ENCODE measurements around the gene LUZP2. TPM values are rescaled to one million over a fixed set of nuclear protein-coding genes. Genes with fewer than 3 reads are reported as not detected.

LUZP2 gene
- total and polyA plus RNA-seq, 2 donors (not counting 1 experiment from before 2014, with no cell fraction given), result not detected

GRCh38 chr11:24781288-24781687, 284.4 kb downstream of the LUZP2 start:
- Mint-ChIP-seq H3K9me3 (ENCODE audit: insufficient read depth) (no peaks in the 10 kb centered on the region), H3K4me3 (no peak overlapping the region), H3K27me3 (no peaks in the 10 kb centered on the region), H3K27ac (no peak overlapping the region), H3K4me1 (no peaks in the 10 kb centered on the region)
- Histone ChIP-seq H4K20me1 (ENCODE audit: control insufficient read depth, insufficient read depth, low read length, poor library complexity, severe bottlenecking) (no peaks in the 10 kb centered on the region), H3K4me3 (ENCODE audit: control extremely low read depth in 1 of 5, extremely low read depth in 1 of 5, insufficient read depth in 1 of 5, low read depth in 2 of 5, low read length in 4 of 5) (no peak overlapping the region), H2AFZ (ENCODE audit: insufficient read depth, low read depth, low read length, poor library complexity, severe bottlenecking) (no peak overlapping the region), H3K4me1 (ENCODE audit: control insufficient read depth in 2 of 2, insufficient read depth in 2 of 2, low read length in 2 of 2) (no peaks in the 10 kb centered on the region), H3K27ac (ENCODE audit: low read length in 2 of 2) (no peak overlapping the region), H3K36me3 (replicated peaks in 1 of 2; ENCODE audit: control extremely low read depth in 1 of 2, control insufficient read depth in 1 of 2, extremely low read depth in 1 of 2, insufficient read depth in 2 of 2, low read length in 1 of 2) (no peaks in the 10 kb centered on the region), H3K79me2 (ENCODE audit: control insufficient read depth, insufficient read depth, low read length) (no peaks in the 10 kb centered on the region), H3K9ac (ENCODE audit: low read length) (no peak overlapping the region), H3K9me3 (ENCODE audit: control extremely low read depth in 1 of 3, control insufficient read depth in 2 of 3, insufficient read depth in 1 of 3, low read length in 2 of 3) (no peaks in the 10 kb centered on the region), H3K27me3 (replicated peaks in 1 of 4; ENCODE audit: control extremely low read depth in 1 of 4, control insufficient read depth in 3 of 4, insufficient read depth in 4 of 4, low read length in 3 of 4) (no peaks in the 10 kb centered on the region), H3K4me2 (replicated peaks; ENCODE audit: low read depth, low read length, poor library complexity, severe bottlenecking) (no peak overlapping the region)
- ATAC-seq (ENCODE audit: low read depth), result no peak
- POLR2A ChIA-PET, result no interaction called here
- DNase-seq, result no peak
- TF ChIP-seq CTCF (IDR thresholded peaks at IDR 0.05) (no peak), EZH2 (IDR thresholded peaks at IDR 0.05; ENCODE audit: borderline replicate concordance, insufficient read depth, low read depth, low read length, poor library complexity, severe bottlenecking) (no peak)
- intact Hi-C loops (cut with micrococcal nuclease), result no loop called here
- CTCF ChIA-PET, result no interaction called here

- H3K4me3 Mint-ChIP-seq, result no peak overlapping the region
- no peaks in the 10 kb centered on the region for H3K9me3 Mint-ChIP-seq (ENCODE audit: insufficient read depth)
- H3K9ac ChIP-seq (ENCODE audit: low read length), result no peak overlapping the region
- H3K27ac Mint-ChIP-seq, result no peak overlapping the region
- TF ChIP-seq EZH2 (IDR thresholded peaks at IDR 0.05; ENCODE audit: borderline replicate concordance, insufficient read depth, low read depth, low read length, poor library complexity, severe bottlenecking), result no peak
- TF ChIP-seq CTCF (IDR thresholded peaks at IDR 0.05), result no peak
- POLR2A ChIA-PET, result no interaction called here
- H3K9me3 ChIP-seq (ENCODE audit: control extremely low read depth in 1 of 3, control insufficient read depth in 2 of 3, insufficient read depth in 1 of 3, low read length in 2 of 3), result no peaks in the 10 kb centered on the region
- H2AFZ ChIP-seq (ENCODE audit: insufficient read depth, low read depth, low read length, poor library complexity, severe bottlenecking), result no peak overlapping the region
- CTCF ChIA-PET, result no interaction called here
- ATAC-seq (ENCODE audit: low read depth), result no peak
- no peaks in the 10 kb centered on the region for H3K27me3 ChIP-seq (replicated peaks in 1 of 4; ENCODE audit: control extremely low read depth in 1 of 4, control insufficient read depth in 3 of 4, insufficient read depth in 4 of 4, low read length in 3 of 4)
- DNase-seq, result no peak
- H3K4me1 Mint-ChIP-seq, result no peaks in the 10 kb centered on the region
- no peaks in the 10 kb centered on the region for H3K27me3 Mint-ChIP-seq
- no CpG with 5 or more reads among the region's 2 CpGs for WGBS (ENCODE audit: insufficient coverage)
- H3K4me2 ChIP-seq (replicated peaks; ENCODE audit: low read depth, low read length, poor library complexity, severe bottlenecking), result no peak overlapping the region
- H3K27ac ChIP-seq (ENCODE audit: low read length in 2 of 2), result no peak overlapping the region
- no peaks in the 10 kb centered on the region for H3K4me1 ChIP-seq (ENCODE audit: control insufficient read depth in 2 of 2, insufficient read depth in 2 of 2, low read length in 2 of 2)
- no peaks in the 10 kb centered on the region for H4K20me1 ChIP-seq (ENCODE audit: control insufficient read depth, insufficient read depth, low read length, poor library complexity, severe bottlenecking)
- H3K79me2 ChIP-seq (ENCODE audit: control insufficient read depth, insufficient read depth, low read length), result no peaks in the 10 kb centered on the region
- no peaks in the 10 kb centered on the region for H3K36me3 ChIP-seq (replicated peaks in 1 of 2; ENCODE audit: control extremely low read depth in 1 of 2, control insufficient read depth in 1 of 2, extremely low read depth in 1 of 2, insufficient read depth in 2 of 2, low read length in 1 of 2)
- H3K4me3 ChIP-seq (ENCODE audit: control extremely low read depth in 1 of 5, extremely low read depth in 1 of 5, insufficient read depth in 1 of 5, low read depth in 2 of 5, low read length in 4 of 5), result no peak overlapping the region
- intact Hi-C loops (cut with micrococcal nuclease), result no loop called here
Measured at GRCh38 chr11:24793479-24793878, 296.6 kb downstream of the LUZP2 start.
